Measurements from ENCODE around the gene CA9.

GRCh38 chr9:35665471-35665818 is 8.3 kb upstream of the CA9 start:
- TF ChIP-seq POLR2AphosphoS5 (IDR thresholded peaks at IDR 0.05; ENCODE audit: borderline replicate concordance, low read depth, low read length) = no peak
- TF ChIP-seq FOXP2 (optimal IDR thresholded peaks at IDR 0.05; ENCODE audit: control extremely low read depth, extremely low read length, insufficient read depth) = no peak
